ENCODE data around the gene AGPAT2.

- no peak for TF ChIP-seq POLR2A (IDR thresholded peaks at IDR 0.05)
- TF ChIP-seq, protein P1, sequence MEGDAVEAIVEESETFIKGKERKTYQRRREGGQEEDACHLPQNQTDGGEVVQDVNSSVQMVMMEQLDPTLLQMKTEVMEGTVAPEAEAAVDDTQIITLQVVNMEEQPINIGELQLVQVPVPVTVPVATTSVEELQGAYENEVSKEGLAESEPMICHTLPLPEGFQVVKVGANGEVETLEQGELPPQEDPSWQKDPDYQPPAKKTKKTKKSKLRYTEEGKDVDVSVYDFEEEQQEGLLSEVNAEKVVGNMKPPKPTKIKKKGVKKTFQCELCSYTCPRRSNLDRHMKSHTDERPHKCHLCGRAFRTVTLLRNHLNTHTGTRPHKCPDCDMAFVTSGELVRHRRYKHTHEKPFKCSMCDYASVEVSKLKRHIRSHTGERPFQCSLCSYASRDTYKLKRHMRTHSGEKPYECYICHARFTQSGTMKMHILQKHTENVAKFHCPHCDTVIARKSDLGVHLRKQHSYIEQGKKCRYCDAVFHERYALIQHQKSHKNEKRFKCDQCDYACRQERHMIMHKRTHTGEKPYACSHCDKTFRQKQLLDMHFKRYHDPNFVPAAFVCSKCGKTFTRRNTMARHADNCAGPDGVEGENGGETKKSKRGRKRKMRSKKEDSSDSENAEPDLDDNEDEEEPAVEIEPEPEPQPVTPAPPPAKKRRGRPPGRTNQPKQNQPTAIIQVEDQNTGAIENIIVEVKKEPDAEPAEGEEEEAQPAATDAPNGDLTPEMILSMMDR (IDR thresholded peaks at IDR 0.05) = no peak
Observed at GRCh38 chr9:136697146-136697820, 10.0 kb upstream of the AGPAT2 start.
